Type B pancreatic cell (in vitro differentiated cells): ENCODE data around the gene TAPBP. TPM values are rescaled to one million over a fixed set of nuclear protein-coding genes. Genes with fewer than 3 reads are reported as not detected.
"Not testable (repeated sequence)": the region's sequence is repeated elsewhere in the genome, so short reads cannot be mapped to it uniquely, and the experiment has no call there.

Experiments used
- DNase-seq: peaks from one replicate; pipeline ENCODE4 v3.0.0; 2021; ENCODE audit warnings: mixed read lengths; ENCODE audit not compliant: unreplicated experiment; ENCODE audit errors: extremely low spot score
- H3K27ac Mint-ChIP-seq: 2 replicates; pipeline ENCODE4 v1.8.0; 2021; ENCODE audit warnings: mild to moderate bottlenecking, mixed read lengths
- H3K27me3 Mint-ChIP-seq: 2 replicates; pipeline ENCODE4 v1.8.0; 2021; ENCODE audit warnings: mixed read lengths
- H3K36me3 Mint-ChIP-seq: 2 replicates; pipeline ENCODE4 v1.8.0; 2021; ENCODE audit warnings: mixed read lengths
- H3K4me1 Mint-ChIP-seq: one replicate; pipeline ENCODE4 v1.8.0; 2021; ENCODE audit warnings: mixed read lengths; ENCODE audit not compliant: unreplicated experiment
- H3K4me3 Mint-ChIP-seq: 2 replicates; pipeline ENCODE4 v1.8.0; 2021; ENCODE audit warnings: mild to moderate bottlenecking, mixed read lengths
- H3K9me3 Mint-ChIP-seq: 2 replicates; pipeline ENCODE4 v1.8.0; 2021; ENCODE audit warnings: mixed read lengths
- total RNA-seq: library from RNA; stranded (reverse); gene quantifications from 2 replicates; pipeline ENCODE4 v1.2.1, GENCODE V29; 2021; ENCODE audit warnings: low replicate concordance
- TF ChIP-seq, protein P1 (sequence below): fragments of 200-600 bp; sonication (generic); conservative IDR thresholded peaks from 2 replicates; pipeline ENCODE4 v1.5.0; 2021; ENCODE audit warnings: antibody characterized with exemption, mild to moderate bottlenecking

The TAPBP gene
- total RNA-seq, 1 donor from 2014 or later = 71.4 TPM

GRCh38 chr6:33276864-33277662 lies 36.8 kb downstream of the TAPBP start, which contains the start of gene B3GALT4:
B3GALT4 (plus strand) TSS chr6:33277123; CDS start chr6:33277420, 297 bp downstream.
- Mint-ChIP-seq H3K4me1 (peaks cover 32% of the 10 kb centered on the region), H3K36me3 (peaks cover 30% of the 10 kb centered on the region), H3K4me3 (peak within 1 kb of the TSS; percentile 91)

DNA sequence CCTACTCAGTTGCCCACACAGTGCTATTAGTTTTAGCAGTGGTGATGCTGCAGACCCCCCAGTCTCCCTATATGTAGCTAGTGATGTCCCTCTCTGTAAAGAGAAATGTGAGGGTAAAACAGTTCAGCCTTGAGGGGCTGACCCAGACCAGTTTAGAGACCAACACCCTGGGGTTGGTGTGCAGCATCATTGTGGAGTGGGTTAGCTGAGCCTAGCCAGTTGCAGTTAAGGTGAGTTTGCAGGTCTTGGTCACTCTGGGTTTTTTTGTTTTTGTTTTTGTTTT lies 37.4 kb downstream of the TAPBP start:
- peaks cover 35% of the 10 kb centered on the region for H3K36me3 Mint-ChIP-seq

More at GRCh38 chr6:33276864-33277662, 36.8 kb downstream of the TAPBP start, which contains the start of gene B3GALT4:
- Mint-ChIP-seq H3K27me3 (no peaks in the 10 kb centered on the region), H3K9me3 (no peaks in the 10 kb centered on the region), H3K27ac (peak within 1 kb of the TSS; percentile 100)
- TF ChIP-seq, protein P1, sequence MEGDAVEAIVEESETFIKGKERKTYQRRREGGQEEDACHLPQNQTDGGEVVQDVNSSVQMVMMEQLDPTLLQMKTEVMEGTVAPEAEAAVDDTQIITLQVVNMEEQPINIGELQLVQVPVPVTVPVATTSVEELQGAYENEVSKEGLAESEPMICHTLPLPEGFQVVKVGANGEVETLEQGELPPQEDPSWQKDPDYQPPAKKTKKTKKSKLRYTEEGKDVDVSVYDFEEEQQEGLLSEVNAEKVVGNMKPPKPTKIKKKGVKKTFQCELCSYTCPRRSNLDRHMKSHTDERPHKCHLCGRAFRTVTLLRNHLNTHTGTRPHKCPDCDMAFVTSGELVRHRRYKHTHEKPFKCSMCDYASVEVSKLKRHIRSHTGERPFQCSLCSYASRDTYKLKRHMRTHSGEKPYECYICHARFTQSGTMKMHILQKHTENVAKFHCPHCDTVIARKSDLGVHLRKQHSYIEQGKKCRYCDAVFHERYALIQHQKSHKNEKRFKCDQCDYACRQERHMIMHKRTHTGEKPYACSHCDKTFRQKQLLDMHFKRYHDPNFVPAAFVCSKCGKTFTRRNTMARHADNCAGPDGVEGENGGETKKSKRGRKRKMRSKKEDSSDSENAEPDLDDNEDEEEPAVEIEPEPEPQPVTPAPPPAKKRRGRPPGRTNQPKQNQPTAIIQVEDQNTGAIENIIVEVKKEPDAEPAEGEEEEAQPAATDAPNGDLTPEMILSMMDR = peak; percentile 77
- DNase-seq = peak; percentile 85

DNA sequence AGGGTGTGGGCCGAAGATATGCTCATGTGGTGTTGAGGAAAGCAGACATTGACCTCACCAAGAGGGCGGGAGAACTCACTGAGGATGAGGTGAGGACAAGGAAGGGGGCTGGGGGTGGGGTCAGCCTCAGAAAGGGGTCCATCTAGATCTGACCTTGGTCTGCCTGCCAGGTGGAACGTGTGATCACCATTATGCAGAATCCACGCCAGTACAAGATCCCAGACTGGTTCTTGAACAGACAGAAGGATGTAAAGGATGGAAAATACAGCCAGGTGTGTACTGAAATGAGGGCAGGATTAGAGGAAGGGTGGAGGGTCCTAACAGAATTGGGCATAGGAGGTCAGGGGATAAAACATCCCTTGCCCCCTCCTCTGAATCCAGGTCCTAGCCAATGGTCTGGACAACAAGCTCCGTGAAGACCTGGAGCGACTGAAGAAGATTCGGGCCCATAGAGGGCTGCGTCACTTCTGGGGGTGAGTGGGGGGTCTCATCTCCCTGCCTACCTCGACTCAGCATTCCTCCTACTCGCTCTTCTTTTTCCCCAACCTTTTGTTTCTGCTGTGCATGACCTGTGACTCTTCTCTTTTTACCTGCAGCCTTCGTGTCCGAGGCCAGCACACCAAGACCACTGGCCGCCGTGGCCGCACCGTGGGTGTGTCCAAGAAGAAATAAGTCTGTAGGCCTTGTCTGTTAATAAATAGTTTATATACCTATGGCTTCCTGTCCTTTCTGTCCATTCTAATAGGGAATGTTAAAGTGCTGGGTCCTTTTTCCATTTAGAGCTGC lies 37.9 kb downstream of the TAPBP start:
- H3K36me3 Mint-ChIP-seq = peaks cover 35% of the 10 kb centered on the region
- not testable (repeated sequence) for H3K27me3 Mint-ChIP-seq, DNase-seq, H3K9me3 Mint-ChIP-seq
- H3K4me1 Mint-ChIP-seq = peaks cover 41% of the 10 kb centered on the region
- peak overlapping the region; percentile 91 for H3K4me3 Mint-ChIP-seq
- H3K27ac Mint-ChIP-seq = peak overlapping the region; percentile 100

More for the DNA sequence above, 37.4 kb downstream of the TAPBP start:
- TF ChIP-seq, protein P1 = no peak
- Mint-ChIP-seq H3K4me1 (peaks cover 36% of the 10 kb centered on the region), H3K9me3 (no peaks in the 10 kb centered on the region), H3K27ac (peak overlapping the region; percentile 100), H3K4me3 (peak overlapping the region; percentile 91), H3K27me3 (no peaks in the 10 kb centered on the region)
- no peak for DNase-seq

- Mint-ChIP-seq H3K4me3 (peak overlapping the region; percentile 98), H3K27ac (peak overlapping the region; percentile 100), H3K27me3 (no peaks in the 10 kb centered on the region), H3K4me1 (peaks cover 46% of the 10 kb centered on the region), H3K36me3 (peaks cover 35% of the 10 kb centered on the region), H3K9me3 (no peaks in the 10 kb centered on the region)
- no peak for DNase-seq
- TF ChIP-seq, protein P1 = no peak
Measured at GRCh38 chr6:33273924-33274902, 39.7 kb downstream of the TAPBP start.

DNA sequence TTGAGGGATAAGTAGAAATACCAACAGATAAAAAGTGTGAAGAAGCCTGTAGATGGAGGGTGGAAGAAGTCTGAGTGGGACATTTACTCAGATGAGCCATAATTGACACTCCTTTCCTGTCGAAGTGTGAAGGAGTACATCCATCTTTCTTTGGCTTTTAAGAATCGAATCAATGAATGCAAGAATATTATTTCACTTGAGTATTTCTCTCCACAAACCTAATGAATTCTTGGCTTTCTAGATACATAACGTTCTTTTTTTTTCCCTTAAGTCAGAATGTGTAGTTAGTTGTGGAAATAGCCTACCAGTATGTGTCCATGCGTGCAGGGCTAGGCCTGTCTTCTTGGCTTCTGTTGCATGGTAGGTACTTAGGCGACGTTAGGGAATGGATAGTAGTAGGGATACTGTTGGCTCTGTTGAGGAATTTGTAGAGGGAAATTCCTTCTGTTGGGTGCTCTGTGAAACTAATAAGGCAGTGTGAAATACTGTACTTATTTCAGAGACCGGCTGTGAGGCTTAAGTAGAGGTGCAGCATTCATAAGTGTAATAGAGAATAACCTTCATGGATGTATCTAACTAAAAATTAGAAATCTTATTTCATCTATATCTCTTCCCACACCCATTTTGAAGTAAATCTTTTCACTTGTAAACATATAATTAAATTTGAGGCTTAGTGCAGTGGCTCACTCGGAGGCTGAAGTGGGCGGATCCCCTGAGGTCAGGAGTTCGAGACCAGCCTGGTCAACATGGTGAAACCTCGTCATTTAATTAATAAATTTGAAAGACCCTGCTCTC lies 40.6 kb downstream of the TAPBP start:
- no peak for DNase-seq
- no peaks in the 10 kb centered on the region for H3K27me3 Mint-ChIP-seq
- peaks cover 35% of the 10 kb centered on the region for H3K36me3 Mint-ChIP-seq
- H3K9me3 Mint-ChIP-seq = no peaks in the 10 kb centered on the region
- TF ChIP-seq, protein P1 = no peak
- peak overlapping the region; percentile 98 for H3K4me3 Mint-ChIP-seq
- H3K4me1 Mint-ChIP-seq = peaks cover 46% of the 10 kb centered on the region
- peak overlapping the region; percentile 100 for H3K27ac Mint-ChIP-seq
